Stimulated activated CD4-positive, alpha-beta T cell treated with anti-CD3 and anti-CD28 coated beads, Interleukin-2, amount 100 ng/mL, for 24 hours (primary cell): ENCODE measurements around the gene PAK4.
"Not testable (repeated sequence)": the region's sequence is repeated elsewhere in the genome, so short reads cannot be mapped to it uniquely, and the experiment has no call there.

ENCODE experiments used
- DNase-seq, 2 donors: peaks; one replicate each; pipeline ENCODE4 v3.0.0-alpha.2; 2020

PAK4 gene

DNA sequence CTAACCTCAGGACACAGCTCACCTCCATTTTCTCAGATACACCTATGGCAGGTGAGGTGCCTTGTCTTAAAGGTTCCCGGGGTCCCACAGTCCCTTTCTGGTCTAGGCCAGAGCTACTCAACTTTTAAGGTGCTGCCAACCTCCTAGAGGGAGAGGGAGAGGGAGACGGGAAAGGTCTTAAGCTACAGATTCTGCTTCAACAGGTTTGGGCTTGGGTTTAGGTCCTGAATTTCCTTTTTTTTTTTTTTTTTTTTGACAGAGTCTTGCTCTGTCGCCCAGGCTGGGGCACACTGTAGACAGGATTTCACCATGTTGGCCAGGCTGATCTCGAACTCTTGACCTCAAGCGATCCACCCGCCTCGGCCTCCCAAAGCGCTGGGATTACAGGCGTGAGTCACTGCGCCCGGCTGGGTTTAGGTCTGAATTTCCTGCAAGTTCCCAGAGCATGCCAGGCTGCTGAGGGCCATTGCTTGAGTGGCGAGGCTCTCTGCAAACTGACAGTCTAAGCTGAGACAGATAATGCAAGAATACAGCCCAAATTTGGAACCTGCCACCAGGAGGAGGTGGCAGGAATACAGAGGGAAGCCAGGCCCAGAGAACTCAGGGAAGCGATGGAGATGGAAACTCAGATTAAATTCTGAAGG is 86.3 kb downstream of the PAK4 start:
- no peak for DNase-seq

- DNase-seq = peak; percentile 67 to 73
Measured at GRCh38 chr19:39212375-39212742, 86.8 kb downstream of the PAK4 start.

DNA sequence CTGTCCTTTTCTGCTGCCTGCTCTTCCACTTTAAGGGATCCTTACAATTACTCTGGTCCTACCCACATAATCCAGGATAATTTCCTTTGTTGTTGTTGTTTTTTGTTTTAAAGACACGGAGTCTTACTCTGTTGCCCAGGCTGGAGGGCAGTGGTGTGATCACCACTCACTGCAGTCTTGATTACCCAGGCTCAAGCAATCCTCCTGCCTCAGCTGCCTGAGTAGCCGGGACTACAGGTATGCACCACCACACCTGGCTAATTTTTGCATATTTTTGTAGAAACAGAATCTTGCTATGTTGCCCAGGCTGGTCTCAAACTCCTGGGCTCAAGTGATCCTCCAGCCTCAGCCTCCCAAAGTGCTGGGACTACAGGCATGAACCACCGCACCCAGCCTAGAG is 89.7 kb downstream of the PAK4 start:
- DNase-seq = not testable (repeated sequence)

DNA sequence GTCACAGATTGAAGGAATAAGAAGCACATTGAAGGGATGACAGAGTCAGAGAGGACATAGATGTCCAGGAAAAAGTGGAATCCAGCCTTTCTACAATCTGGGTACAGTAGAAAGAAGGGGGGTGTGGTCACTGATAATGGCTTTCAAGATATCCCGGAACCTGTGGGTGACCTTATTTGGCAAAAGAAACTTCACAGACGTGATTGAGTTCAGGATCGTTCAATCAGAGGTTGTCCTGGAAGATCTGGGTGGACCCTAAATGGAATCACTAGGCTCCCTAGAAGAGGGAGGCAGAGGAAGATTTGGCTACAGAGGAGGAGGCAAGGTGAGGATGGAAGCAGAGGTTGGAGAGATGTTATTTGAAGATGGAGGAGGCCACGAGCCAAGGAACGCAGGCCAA is 91.5 kb downstream of the PAK4 start:
- no peak for DNase-seq

- DNase-seq = no peak
Measured at GRCh38 chr19:39218230-39219007, 92.8 kb downstream of the PAK4 start.

- not testable (repeated sequence) for DNase-seq
Measured at GRCh38 chr19:39219108-39219507, 93.5 kb downstream of the PAK4 start.

- peak in 1 of 2 donors; percentile 15 for DNase-seq
Measured at GRCh38 chr19:39223703-39224279, 98.2 kb downstream of the PAK4 start.

DNA sequence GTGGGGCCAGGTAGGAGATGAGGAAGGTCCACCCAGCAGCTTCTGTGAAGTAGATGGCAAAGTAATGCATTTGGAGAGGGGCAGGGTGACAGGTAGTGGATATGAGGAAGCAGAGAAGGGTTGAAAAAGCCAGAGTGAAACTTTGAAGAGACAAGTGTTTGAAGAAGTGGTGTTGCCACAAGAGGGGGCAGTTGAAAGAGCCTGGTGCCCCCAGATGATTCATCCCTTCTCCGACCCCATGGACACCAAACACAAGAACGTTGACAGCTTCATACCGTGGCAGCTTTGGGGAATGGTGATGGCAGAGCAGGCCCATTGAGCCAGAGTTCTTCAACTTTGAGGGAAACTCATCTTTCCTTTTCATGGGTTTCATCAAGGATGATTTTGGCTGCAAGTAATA is 99.3 kb downstream of the PAK4 start:
- DNase-seq = no peak
